BJ (cell line): ENCODE measurements around the gene PDCD10. TPM values are rescaled to one million over a fixed set of nuclear protein-coding genes. Genes with fewer than 3 reads are reported as not detected.

Source experiments
- CTCF ChIA-PET: fragments of 350-600 bp; formaldehyde crosslinking; extraction: SDS; loops from one replicate; lab custom pipeline; 2021; ENCODE audit warnings: antibody characterized with exemption, inconsistent platforms; lab: Yijun Ruan, JAX
- POLR2A ChIA-PET: fragments of 300-600 bp; sonication (Branson Sonifier 250); formaldehyde crosslinking; extraction: SDS; loops from one replicate; lab custom pipeline; 2021; ENCODE audit warnings: antibody characterized with exemption; lab: Charles Lee
- DNase-seq: peaks from one replicate; pipeline ENCODE4 v3.0.0-alpha.2; 2011; ENCODE audit warnings: low read depth
- H3K27me3 ChIP-seq: 2 replicates; pipeline ENCODE4 v1.6.0; 2011; ENCODE audit warnings: low read length; ENCODE audit not compliant: control insufficient read depth, insufficient read depth
- H3K36me3 ChIP-seq: 2 replicates; pipeline ENCODE4 v1.5.1; 2011; ENCODE audit warnings: low read length; ENCODE audit not compliant: control insufficient read depth, insufficient read depth
- H3K4me3 ChIP-seq: 2 replicates; pipeline ENCODE4 v1.5.1; 2011; ENCODE audit warnings: low read depth, mild to moderate bottlenecking, control low read depth, low read length
- CTCF ChIP-seq: IDR thresholded peaks from 2 replicates; pipeline ENCODE4 v1.5.1; 2011; ENCODE audit warnings: low read depth, mild to moderate bottlenecking, control low read depth, inconsistent platforms, low read length, moderate library complexity; ENCODE audit not compliant: insufficient read depth
- polyA plus RNA-seq: library from polyadenylated mRNA; depleted of rRNA; stranded (reverse); fragments of >200 nt; gene quantifications from 2 replicates; pipeline ENCODE4 v1.2.3, GENCODE V29; 2011

PDCD10 gene
- polyA plus RNA-seq, 1 experiment: 24.4 TPM

GRCh38 chr3:167709690-167710089 is 25.0 kb downstream of the PDCD10 start:
- ChIA-PET POLR2A (no interaction called here), CTCF (interaction anchor here (0.6 kb wide), 1 partner anchor 38 kb away, joined by 3 read pairs; no protein-coding TSS in a partner anchor)

GRCh38 chr3:167705840-167706239 is 28.9 kb downstream of the PDCD10 start:
- no peak overlapping the region for H3K4me3 ChIP-seq
- ChIA-PET POLR2A (no interaction called here), CTCF (no interaction called here)
- H3K36me3 ChIP-seq: peaks cover 11% of the 10 kb centered on the region
- H3K27me3 ChIP-seq: no peaks in the 10 kb centered on the region
- no peak for TF ChIP-seq CTCF
- DNase-seq: no peak

More at GRCh38 chr3:167709690-167710089, 25.0 kb downstream of the PDCD10 start:
- no peak for TF ChIP-seq CTCF
- no peaks in the 10 kb centered on the region for H3K27me3 ChIP-seq
- H3K36me3 ChIP-seq: peaks cover 10% of the 10 kb centered on the region
- no peak overlapping the region for H3K4me3 ChIP-seq
- DNase-seq: no peak

- H3K27me3 ChIP-seq: no peaks in the 10 kb centered on the region
- CTCF ChIA-PET: interaction anchor here (0.6 to 1.5 kb wide), 3 partner anchors 16 to 938 kb away, joined by 3 to 6 read pairs (median 3); no protein-coding TSS in a partner anchor
- no peak overlapping the region for H3K4me3 ChIP-seq
These were observed 33.8 kb downstream of the PDCD10 start for GRCh38 chr3:167700926-167701325.

GRCh38 chr3:167700046-167700445 is 34.6 kb downstream of the PDCD10 start:
- peaks cover 2% of the 10 kb centered on the region; the same call in 1 of the 2 replicates for H3K36me3 ChIP-seq
- H3K4me3 ChIP-seq: no peak overlapping the region
- ChIA-PET POLR2A (no interaction called here), CTCF (interaction anchor here (1.5 kb wide), 1 partner anchor 15 kb away, joined by 6 read pairs; no protein-coding TSS in a partner anchor)
- H3K27me3 ChIP-seq: no peaks in the 10 kb centered on the region
- no peak for TF ChIP-seq CTCF
- no peak for DNase-seq

More at GRCh38 chr3:167700926-167701325, 33.8 kb downstream of the PDCD10 start:
- TF ChIP-seq CTCF: no peak
- H3K36me3 ChIP-seq: peaks cover 2% of the 10 kb centered on the region; the same call in 1 of the 2 replicates
- POLR2A ChIA-PET: no interaction called here
- no peak for DNase-seq

- H3K27me3 ChIP-seq: no peaks in the 10 kb centered on the region
- no peak for TF ChIP-seq CTCF
- H3K36me3 ChIP-seq: peaks cover 2% of the 10 kb centered on the region; the same call in 1 of the 2 replicates
- H3K4me3 ChIP-seq: no peak overlapping the region
- no peak for DNase-seq
- ChIA-PET POLR2A (no interaction called here), CTCF (interaction anchor here (1.0 to 2.1 kb wide), 2 partner anchors 9 to 24 kb away, joined by 3 to 14 read pairs; no protein-coding TSS in a partner anchor)
These were observed 40.6 kb downstream of the PDCD10 start for GRCh38 chr3:167694121-167694520.
